HG03469 (cell line): ENCODE results near the gene DIS3L2.

ENCODE experiments used
- ATAC-seq: cut with Tn5 transposase; IDR thresholded peaks from one replicate; pipeline ENCODE4 v1.9.1; 2021; ENCODE audit warnings: mild to moderate bottlenecking, moderate library complexity, moderate number of reproducible peaks; ENCODE audit not compliant: unreplicated experiment

Gene DIS3L2

GRCh38 chr2:232250246-232251175 lies 289.0 kb downstream of the DIS3L2 start:
- no peak for ATAC-seq

GRCh38 chr2:232255033-232255432 lies 293.5 kb downstream of the DIS3L2 start:
- no peak for ATAC-seq

- no peak for ATAC-seq
These were observed 298.6 kb downstream of the DIS3L2 start for GRCh38 chr2:232260075-232260474.

DNA sequence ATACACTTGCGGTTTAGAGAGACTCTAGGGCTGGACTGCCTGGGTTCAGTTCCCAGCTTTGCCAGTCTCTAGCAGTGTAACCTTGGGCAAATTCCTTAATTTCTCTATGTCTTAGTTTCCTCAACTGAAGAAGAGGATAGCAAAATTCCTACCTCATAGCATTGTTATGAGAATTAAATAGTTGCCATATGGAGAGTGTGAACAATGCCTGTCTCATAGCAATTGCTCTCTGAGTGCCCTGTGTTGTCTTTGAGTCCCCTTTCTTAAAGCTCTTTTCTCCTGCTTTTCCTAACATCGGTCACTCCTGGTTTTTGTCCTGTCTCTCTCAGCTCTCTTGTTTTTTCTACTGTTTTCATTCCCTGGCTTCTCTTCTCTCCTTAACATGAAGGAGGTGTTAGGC lies 300.3 kb downstream of the DIS3L2 start:
- ATAC-seq, result no peak

DNA sequence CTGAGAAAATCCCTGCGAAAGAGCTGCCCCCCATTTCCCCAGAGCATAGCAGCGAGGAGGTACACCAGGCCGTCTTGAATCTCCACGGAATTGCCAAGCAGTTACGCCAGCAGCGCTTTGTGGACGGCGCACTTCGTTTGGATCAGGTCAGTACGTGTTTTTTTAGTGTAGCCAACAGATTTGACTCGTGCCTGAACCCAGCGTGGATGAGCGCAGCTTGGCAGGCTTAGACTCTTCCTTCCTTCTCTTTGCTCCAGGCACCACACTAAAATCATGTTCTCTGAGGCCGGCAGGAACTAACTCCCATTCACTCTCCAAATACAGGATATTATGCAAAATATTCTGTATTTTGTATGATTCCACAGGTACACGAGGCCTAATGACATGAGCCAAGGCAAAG lies 301.8 kb downstream of the DIS3L2 start:
- no peak for ATAC-seq

DNA sequence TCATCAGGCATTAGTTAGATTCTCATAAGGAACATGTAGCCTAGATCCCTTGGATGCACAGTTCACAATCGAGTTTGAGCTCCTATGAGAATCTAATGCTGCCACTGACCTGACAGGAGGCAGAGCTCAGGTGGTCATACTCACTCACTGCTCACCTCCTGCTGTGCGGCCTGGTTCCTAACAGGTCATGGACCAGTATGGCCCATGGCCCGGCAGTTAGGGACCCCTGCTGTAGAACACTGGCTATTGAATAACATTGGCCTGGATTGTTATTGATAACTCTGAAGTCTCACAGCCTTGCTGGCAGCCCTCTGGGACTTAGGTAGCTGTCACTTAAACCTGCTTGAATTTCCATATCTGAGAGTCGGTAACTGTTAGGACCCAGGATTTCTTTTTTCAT lies 302.6 kb downstream of the DIS3L2 start:
- no peak for ATAC-seq

DNA sequence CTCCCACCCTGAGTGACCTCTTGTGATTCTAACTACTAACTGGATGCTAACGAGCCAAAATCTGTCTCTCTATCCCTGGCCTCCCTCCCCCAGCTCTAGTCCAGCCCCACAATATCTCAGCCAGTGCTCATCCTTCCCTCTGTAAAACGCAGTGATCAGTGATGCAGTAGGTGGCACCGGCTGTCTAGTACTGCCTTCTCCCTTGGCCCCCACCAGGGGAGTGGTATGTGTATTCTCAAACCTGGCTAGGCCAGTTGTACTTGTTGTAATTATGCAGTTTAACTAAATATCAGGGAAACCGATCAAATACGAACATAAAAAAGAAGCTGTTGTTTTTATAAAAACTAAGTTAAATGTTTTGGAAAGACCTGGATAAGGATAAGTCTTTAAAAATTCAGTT lies 303.8 kb downstream of the DIS3L2 start:
- no peak for ATAC-seq

DNA sequence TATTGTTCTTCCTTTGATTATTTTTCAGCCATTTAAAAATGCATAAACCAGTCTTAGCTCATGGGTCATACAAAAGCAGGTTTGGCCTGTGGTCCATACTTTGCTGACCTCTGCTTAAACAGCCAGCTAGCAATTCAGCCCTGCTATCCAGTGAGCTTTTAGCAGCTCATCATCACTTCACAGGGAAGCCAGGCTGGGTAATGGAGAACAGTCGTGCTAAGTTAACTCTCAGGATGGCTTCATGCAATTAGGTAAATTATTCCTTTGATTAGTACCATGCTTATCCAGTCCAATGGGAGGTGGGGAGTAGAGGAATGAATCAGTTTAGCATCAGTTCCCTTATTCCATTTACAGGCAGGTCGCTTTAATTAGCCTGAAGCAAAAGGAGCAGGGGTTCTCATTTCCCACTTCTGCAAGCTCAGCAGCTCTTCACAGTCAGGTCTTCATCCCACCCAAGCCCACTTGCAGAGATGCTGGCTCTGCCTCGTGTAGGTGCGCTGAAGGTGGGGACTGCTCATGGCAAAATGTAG lies 307.2 kb downstream of the DIS3L2 start:
- ATAC-seq, result no peak

- ATAC-seq, result no peak
These were observed 308.4 kb downstream of the DIS3L2 start for GRCh38 chr2:232269867-232270266.

DNA sequence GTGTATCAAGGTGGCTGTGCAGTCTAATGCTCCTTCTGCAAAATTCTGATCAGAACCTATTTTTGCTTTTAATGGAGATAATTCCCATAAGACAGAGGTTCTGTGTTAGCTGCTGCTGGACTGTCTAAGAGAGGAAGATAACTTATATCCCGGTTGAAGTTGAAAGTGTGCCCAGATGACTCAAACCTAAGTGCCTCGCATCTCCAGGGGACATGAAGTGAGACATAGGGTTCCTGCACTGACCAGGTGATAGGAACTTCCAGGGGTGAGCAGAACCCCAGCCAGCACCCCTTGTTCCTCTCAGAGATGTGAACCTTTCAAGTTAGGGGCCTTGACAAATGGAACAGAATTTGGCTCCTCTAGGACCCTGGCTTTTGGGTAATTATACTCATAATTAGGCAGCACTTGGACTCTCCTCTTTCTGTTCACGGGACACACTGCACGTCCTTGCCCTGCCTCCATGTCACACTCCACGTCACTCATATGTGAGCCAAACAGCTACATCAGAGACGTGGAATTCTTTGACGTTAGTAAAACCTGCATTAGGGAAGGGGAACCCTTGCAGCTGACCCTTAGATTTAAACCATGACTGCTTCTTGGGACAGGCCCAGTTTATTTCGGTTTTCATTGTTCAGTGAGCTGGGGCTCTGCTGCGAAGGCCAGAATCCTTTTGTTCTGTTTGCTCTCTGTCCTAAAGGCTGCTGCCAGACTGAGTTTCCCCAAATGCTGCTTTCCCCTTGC lies 312.6 kb downstream of the DIS3L2 start:
- ATAC-seq, result no peak

- no peak for ATAC-seq
These were observed 314.2 kb downstream of the DIS3L2 start for GRCh38 chr2:232275670-232276069.

GRCh38 chr2:232276084-232276732 lies 314.7 kb downstream of the DIS3L2 start:
- no peak for ATAC-seq

DNA sequence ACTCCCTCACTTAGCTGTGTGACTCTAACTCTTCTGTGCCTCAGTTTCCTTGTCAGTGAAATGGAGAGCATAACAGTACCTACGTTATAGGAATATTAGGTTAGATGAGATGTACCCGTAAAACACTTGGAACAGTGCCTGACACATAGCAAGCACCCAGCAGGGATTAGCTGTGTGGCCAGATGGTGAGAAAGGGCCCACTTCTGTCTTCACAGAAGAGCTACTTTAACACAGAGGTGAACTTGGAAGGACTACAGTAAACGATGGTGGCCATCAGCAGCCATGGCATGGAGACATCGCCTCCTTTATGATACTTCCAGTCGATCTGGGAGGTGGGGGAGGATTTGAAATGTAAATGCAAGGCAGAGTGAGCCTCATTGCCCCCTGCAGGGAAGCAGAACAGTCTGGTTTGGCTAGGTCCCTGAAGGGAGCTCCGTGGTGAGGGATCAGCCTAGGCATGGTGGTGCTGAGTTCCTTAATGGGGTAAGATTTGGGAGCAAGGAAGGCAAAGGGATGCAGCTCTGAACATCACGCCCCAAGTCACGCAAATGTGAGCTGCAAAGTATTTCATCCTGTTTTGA lies 315.3 kb downstream of the DIS3L2 start:
- no peak for ATAC-seq

GRCh38 chr2:232278534-232278933 lies 317.0 kb downstream of the DIS3L2 start:
- ATAC-seq, result no peak

- no peak for ATAC-seq
These were observed 318.8 kb downstream of the DIS3L2 start for GRCh38 chr2:232280341-232280740.

DNA sequence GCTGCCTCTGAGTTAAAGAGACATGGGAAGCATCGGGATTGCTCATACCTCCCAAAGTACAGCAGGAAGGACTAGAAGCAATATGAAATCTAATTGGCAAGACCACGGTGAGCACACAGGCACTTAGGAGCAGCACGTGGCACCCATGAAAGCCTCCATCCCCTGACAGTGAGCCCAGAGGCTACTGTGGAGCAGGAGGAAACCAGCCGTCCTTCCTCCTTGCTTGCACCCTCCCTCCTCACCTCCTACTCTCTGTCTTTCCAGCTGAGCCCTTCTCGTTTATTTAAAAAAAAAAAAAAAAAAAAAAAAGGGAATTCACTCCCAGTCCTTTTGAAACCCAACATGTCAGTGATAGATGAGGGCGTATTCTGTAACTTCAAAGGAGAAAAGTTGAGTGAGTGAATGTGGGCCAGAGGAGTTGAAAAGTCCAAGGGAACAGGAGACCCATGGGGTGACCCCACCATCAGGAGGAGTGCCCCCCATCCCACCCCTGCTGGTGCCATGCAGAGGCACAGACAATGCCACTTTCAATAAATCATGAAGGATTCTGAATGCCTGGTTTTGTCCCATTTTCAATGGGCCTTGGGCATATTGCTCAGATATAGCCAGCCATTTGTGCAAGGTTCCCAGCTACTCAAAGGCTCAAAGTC lies 320.5 kb downstream of the DIS3L2 start:
- ATAC-seq, result no peak

DNA sequence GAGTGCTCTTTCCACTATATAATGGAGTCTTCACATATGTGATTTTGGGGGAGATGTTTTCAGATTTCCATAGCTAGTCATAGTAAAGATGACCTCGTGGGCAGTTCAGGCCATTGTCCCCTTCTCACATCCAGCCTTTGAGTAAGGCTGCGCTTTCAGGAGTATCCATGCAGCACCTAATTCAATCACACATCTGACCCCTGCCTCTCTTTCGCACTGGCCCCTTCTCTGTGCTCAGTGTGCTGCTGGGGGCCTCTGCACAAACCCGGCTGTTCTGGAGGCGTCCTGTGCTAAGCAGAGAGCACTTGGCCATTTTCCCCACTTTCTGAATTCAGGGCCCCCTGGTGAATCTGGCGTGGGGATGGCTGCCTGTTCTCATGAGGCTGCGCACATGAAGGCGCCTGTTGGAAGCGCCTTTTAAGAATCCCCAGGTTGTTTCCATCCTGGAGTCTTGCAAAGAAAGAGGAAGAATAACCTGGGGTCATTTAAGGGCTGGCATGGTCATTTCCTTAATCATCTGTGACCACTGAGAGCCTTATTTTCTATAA lies 321.1 kb downstream of the DIS3L2 start:
- no peak for ATAC-seq

DNA sequence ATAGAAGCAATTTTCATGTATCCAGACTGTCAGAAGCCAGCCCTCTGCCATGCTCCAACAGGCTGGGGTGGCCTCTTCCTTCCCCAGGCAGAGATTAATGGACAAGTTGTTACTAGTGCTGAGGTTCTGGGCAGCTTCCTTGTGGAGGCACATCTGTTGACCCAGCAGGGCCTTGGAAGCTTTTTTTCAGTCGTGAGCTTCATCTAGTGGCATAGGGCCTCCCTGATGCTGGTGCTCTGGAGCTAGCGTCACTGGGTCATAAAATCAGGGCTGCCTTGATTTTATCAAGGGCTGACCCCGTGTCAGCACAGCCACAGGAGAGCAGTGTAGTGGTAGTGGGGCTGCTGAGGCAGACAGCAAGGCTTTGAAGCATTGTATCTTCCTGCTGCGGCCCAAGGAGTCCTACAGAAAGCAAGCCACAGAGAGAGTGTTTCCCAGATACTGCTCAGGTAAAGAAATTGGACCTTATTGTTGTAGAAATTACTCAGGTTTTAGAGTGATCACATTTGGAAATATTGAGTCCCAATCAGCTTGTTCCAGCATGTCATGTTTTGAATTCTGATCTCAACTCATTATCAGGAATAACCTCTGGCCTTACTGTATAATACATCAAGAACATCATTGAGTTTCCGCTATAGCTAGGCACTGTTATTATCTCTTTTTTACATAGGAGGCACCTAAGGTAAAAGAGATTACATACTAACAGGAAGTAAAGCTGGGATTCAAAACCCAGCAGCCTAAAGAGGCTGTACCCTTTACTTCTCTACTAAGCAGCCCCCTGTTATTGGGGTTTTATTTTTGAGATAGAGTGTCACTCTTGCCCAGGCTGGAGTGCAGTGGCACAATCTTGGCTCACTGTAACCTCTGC lies 324.7 kb downstream of the DIS3L2 start:
- no peak for ATAC-seq

GRCh38 chr2:232287316-232287715 lies 325.8 kb downstream of the DIS3L2 start:
- ATAC-seq, result no peak
